ENCODE measurements around the gene C1S.
A peak's percentile ranks its signal among the peaks of the same experiment; 100 is the strongest.

The C1S gene

DNA sequence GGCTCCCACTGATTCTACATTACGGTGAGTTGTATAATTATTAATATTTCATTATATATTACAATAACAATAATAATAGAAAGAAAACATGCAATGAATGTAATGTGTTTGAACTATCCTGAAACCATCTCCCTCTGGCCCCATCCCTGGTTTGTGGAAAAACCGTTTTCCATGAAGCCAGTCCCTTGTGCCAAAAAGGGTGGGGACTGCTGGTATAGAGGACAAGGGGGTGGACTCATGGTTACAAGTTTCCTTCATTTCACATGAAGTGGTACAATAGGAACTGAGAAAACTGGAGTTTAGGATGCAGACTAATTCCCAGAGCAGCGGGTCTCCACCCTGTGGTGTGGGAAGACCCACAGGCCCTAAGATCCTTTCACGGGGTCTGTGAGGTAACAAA lies 51.5 kb downstream of the C1S start (continued):
- no peak for TF ChIP-seq GLI4 (tag by site-specific recombination; IDR thresholded peaks at IDR 0.05)

DNA sequence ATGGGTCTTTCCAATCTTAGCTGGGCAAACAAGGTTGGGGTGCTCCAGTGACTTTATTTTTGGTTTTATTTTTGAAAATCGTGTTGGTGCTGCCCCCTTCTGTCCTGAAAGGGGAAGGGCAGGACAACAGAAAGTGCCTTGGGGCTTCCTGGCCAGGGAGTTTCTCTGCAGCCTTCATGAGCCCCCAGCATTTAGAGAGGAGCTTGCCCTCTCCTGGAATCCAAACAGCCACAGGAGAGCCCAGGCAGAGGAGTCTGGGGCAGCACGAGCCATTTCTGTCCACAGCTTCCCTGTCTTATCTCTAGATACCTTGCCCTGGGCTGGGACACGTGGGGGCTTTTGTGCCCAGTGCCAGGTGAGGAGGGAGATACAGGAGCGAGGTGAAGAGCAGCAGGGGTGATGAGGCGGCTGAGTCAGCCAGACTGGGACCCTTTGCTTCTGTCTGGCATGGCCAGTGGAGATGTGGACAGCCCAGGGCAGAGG lies 52.9 kb downstream of the C1S start:
- Histone ChIP-seq H3K4me3 (ENCODE audit: low read depth, low read length) (no peak overlapping the region), H3K9me3 (ENCODE audit: control insufficient read depth, insufficient read depth, low read depth, low read length) (no peaks in the 10 kb centered on the region), H3K36me3 (ENCODE audit: control insufficient read depth in 2 of 2, insufficient read depth in 1 of 2, low read length in 2 of 2) (peaks cover 0 to 3% of the 10 kb centered on the region in 2 experiments; a peak in 1 of 3 replicates), H3K4me1 (ENCODE audit: control insufficient read depth, insufficient read depth, low read length) (no peaks in the 10 kb centered on the region), H3K27ac (ENCODE audit: extremely low read depth, low read depth, low read length) (no peak overlapping the region)
- TF ChIP-seq ZNF654 (tag by site-specific recombination; IDR thresholded peaks at IDR 0.05; ENCODE audit: low read depth) (peak; percentile 76), ZNF777 (tag by site-specific recombination; IDR thresholded peaks at IDR 0.05; ENCODE audit: borderline replicate concordance) (no peak), ZNF341 (tag by site-specific recombination; IDR thresholded peaks at IDR 0.05; ENCODE audit: low read depth) (no peak), ZNF600 (tag by site-specific recombination; IDR thresholded peaks at IDR 0.05) (no peak), ZSCAN23 (tag by site-specific recombination; IDR thresholded peaks at IDR 0.05) (no peak), ZNF157 (tag by site-specific recombination; IDR thresholded peaks at IDR 0.05) (no peak)
- TF ChIP-seq, protein P1, sequence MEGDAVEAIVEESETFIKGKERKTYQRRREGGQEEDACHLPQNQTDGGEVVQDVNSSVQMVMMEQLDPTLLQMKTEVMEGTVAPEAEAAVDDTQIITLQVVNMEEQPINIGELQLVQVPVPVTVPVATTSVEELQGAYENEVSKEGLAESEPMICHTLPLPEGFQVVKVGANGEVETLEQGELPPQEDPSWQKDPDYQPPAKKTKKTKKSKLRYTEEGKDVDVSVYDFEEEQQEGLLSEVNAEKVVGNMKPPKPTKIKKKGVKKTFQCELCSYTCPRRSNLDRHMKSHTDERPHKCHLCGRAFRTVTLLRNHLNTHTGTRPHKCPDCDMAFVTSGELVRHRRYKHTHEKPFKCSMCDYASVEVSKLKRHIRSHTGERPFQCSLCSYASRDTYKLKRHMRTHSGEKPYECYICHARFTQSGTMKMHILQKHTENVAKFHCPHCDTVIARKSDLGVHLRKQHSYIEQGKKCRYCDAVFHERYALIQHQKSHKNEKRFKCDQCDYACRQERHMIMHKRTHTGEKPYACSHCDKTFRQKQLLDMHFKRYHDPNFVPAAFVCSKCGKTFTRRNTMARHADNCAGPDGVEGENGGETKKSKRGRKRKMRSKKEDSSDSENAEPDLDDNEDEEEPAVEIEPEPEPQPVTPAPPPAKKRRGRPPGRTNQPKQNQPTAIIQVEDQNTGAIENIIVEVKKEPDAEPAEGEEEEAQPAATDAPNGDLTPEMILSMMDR (tag by site-specific recombination; IDR thresholded peaks at IDR 0.05): peak; percentile 17; the same call in 1 of the 2 replicates
- TF ChIP-seq, protein P2, sequence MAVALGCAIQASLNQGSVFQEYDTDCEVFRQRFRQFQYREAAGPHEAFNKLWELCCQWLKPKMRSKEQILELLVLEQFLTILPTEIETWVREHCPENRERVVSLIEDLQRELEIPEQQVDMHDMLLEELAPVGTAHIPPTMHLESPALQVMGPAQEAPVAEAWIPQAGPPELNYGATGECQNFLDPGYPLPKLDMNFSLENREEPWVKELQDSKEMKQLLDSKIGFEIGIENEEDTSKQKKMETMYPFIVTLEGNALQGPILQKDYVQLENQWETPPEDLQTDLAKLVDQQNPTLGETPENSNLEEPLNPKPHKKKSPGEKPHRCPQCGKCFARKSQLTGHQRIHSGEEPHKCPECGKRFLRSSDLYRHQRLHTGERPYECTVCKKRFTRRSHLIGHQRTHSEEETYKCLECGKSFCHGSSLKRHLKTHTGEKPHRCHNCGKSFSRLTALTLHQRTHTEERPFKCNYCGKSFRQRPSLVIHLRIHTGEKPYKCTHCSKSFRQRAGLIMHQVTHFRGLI (tag by site-specific recombination; IDR thresholded peaks at IDR 0.05): no peak
- TF ChIP-seq, protein P3, sequence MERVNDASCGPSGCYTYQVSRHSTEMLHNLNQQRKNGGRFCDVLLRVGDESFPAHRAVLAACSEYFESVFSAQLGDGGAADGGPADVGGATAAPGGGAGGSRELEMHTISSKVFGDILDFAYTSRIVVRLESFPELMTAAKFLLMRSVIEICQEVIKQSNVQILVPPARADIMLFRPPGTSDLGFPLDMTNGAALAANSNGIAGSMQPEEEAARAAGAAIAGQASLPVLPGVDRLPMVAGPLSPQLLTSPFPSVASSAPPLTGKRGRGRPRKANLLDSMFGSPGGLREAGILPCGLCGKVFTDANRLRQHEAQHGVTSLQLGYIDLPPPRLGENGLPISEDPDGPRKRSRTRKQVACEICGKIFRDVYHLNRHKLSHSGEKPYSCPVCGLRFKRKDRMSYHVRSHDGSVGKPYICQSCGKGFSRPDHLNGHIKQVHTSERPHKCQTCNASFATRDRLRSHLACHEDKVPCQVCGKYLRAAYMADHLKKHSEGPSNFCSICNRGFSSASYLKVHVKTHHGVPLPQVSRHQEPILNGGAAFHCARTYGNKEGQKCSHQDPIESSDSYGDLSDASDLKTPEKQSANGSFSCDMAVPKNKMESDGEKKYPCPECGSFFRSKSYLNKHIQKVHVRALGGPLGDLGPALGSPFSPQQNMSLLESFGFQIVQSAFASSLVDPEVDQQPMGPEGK (tag by site-specific recombination; IDR thresholded peaks at IDR 0.05): 0 out of 2 replicates have a peak, but pooled peaks have one; percentile 24
- POLR2A ChIA-PET: interaction anchor here (0.8 to 1.5 kb wide), 3 partner anchors 167 to 188 kb away, joined by 3 to 5 read pairs (median 3); no protein-coding TSS in a partner anchor
- CTCF ChIA-PET: interaction anchor here (0.6 to 4.0 kb wide), 24 partner anchors 9 to 777 kb away, joined by 3 to 46 read pairs (median 4); partner anchors contain the start of genes C12orf57, C1R, RNU7-1 and SPSB2

DNA sequence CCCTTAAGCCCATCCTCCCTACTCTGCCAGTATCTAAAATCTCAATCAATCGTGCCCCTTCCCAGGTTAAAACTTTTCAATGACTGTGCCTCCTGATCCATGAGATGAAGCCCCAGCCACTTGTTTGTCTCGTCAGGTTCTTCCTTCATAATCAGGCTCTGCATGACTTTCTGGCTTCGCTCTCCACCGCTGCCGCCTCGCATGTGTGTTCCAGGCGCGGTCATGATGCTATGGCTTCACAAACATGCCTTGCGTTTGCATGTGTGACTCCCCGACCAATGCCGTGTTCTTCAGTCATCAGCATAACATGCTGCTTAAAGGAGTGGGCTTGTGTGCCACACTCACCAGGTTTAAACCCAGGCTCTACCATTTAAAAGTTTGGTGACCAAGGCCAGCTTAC lies 53.5 kb downstream of the C1S start:
- Histone ChIP-seq H3K4me3 (ENCODE audit: low read depth, low read length) (no peak overlapping the region), H3K27ac (ENCODE audit: extremely low read depth, low read depth, low read length) (no peak overlapping the region), H3K4me1 (ENCODE audit: control insufficient read depth, insufficient read depth, low read length) (no peaks in the 10 kb centered on the region), H3K36me3 (ENCODE audit: control insufficient read depth in 2 of 2, insufficient read depth in 1 of 2, low read length in 2 of 2) (peaks cover 0 to 3% of the 10 kb centered on the region in 2 experiments; a peak in 1 of 3 replicates), H3K9me3 (ENCODE audit: control insufficient read depth, insufficient read depth, low read depth, low read length) (no peaks in the 10 kb centered on the region)
- ChIA-PET CTCF (interaction anchor here (0.6 to 4.0 kb wide), 21 partner anchors 9 to 777 kb away, joined by 3 to 46 read pairs (median 4); partner anchors contain the start of genes C12orf57, C1R and RNU7-1), POLR2A (interaction anchor here (1.5 kb wide), 1 partner anchor 169 kb away, joined by 5 read pairs; no protein-coding TSS in a partner anchor)
- no peak for TF ChIP-seq ZNF658 (tag by site-specific recombination; IDR thresholded peaks at IDR 0.05)
- TF ChIP-seq ZNF623 (tag by site-specific recombination; IDR thresholded peaks at IDR 0.05): no peak
- TF ChIP-seq ZNF529 (tag by site-specific recombination; IDR thresholded peaks at IDR 0.05; ENCODE audit: insufficient replicate concordance): no peak
- TF ChIP-seq ZNF157 (tag by site-specific recombination; IDR thresholded peaks at IDR 0.05): no peak
- TF ChIP-seq ZNF664 (tag by site-specific recombination; IDR thresholded peaks at IDR 0.05): no peak
- TF ChIP-seq ZNF416 (tag by site-specific recombination; IDR thresholded peaks at IDR 0.05): no peak
- TF ChIP-seq, protein P4, sequence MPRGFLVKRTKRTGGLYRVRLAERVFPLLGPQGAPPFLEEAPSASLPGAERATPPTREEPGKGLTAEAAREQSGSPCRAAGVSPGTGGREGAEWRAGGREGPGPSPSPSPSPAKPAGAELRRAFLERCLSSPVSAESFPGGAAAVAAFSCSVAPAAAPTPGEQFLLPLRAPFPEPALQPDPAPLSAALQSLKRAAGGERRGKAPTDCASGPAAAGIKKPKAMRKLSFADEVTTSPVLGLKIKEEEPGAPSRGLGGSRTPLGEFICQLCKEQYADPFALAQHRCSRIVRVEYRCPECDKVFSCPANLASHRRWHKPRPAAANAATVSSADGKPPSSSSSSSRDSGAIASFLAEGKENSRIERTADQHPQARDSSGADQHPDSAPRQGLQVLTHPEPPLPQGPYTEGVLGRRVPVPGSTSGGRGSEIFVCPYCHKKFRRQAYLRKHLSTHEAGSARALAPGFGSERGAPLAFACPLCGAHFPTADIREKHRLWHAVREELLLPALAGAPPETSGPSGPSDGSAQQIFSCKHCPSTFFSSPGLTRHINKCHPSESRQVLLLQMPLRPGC (tag by site-specific recombination; IDR thresholded peaks at IDR 0.05): no peak
- no peak for TF ChIP-seq ZBTB20 (tag by site-specific recombination; IDR thresholded peaks at IDR 0.05)
- no peak for TF ChIP-seq ZNF558 (tag by site-specific recombination; IDR thresholded peaks at IDR 0.05)
- TF ChIP-seq, protein P5, sequence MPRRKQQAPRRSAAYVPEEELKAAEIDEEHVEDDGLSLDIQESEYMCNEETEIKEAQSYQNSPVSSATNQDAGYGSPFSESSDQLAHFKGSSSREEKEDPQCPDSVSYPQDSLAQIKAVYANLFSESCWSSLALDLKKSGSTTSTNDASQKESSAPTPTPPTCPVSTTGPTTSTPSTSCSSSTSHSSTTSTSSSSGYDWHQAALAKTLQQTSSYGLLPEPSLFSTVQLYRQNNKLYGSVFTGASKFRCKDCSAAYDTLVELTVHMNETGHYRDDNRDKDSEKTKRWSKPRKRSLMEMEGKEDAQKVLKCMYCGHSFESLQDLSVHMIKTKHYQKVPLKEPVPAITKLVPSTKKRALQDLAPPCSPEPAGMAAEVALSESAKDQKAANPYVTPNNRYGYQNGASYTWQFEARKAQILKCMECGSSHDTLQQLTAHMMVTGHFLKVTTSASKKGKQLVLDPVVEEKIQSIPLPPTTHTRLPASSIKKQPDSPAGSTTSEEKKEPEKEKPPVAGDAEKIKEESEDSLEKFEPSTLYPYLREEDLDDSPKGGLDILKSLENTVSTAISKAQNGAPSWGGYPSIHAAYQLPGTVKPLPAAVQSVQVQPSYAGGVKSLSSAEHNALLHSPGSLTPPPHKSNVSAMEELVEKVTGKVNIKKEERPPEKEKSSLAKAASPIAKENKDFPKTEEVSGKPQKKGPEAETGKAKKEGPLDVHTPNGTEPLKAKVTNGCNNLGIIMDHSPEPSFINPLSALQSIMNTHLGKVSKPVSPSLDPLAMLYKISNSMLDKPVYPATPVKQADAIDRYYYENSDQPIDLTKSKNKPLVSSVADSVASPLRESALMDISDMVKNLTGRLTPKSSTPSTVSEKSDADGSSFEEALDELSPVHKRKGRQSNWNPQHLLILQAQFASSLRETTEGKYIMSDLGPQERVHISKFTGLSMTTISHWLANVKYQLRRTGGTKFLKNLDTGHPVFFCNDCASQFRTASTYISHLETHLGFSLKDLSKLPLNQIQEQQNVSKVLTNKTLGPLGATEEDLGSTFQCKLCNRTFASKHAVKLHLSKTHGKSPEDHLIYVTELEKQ (tag by site-specific recombination; IDR thresholded peaks at IDR 0.05; ENCODE audit: borderline replicate concordance): no peak
- no peak for TF ChIP-seq ZNF660 (tag by site-specific recombination; IDR thresholded peaks at IDR 0.05)
- TF ChIP-seq ZNF214 (tag by site-specific recombination; IDR thresholded peaks at IDR 0.05; ENCODE audit: borderline replicate concordance): no peak
- no peak for TF ChIP-seq ZNF335 (tag by site-specific recombination; conservative IDR thresholded peaks at IDR 0.05)

Measured in HEK293 (cell line).